K562 (cell line): ENCODE results near the gene GEN1.

Experiments
- BHLHE40 ChIP-seq: IDR thresholded peaks from 2 replicates; pipeline ENCODE4 v1.6.1; 2011; ENCODE audit warnings: low read length, improper control_type of control experiment
- FOXK2 ChIP-seq, 2 experiments: fragments of 450-650 bp; IDR thresholded peaks in 1 of 2; conservative IDR thresholded peaks in 1 of 2; 2 replicates each; pipeline ENCODE4 v1.6.1; 2016; ENCODE audit warnings: low read depth in 2 of 2, mild to moderate bottlenecking in 1 of 2
- HDAC2 ChIP-seq: fragments of 450-650 bp; IDR thresholded peaks from 2 replicates; pipeline ENCODE4 v1.6.1; 2016; ENCODE audit warnings: mild to moderate bottlenecking
- KLF16 ChIP-seq: IDR thresholded peaks from 2 replicates; pipeline ENCODE4 v1.6.1; 2016; ENCODE audit warnings: antibody characterized with exemption
- POLR2A ChIP-seq: fragments of 450-650 bp; conservative IDR thresholded peaks from 2 replicates; pipeline ENCODE4 v1.6.1; 2016
- POLR2AphosphoS2 ChIP-seq: IDR thresholded peaks from 2 replicates; pipeline ENCODE4 v1.6.1; 2012; ENCODE audit warnings: low read length, improper control_type of control experiment
- SRF ChIP-seq, 2 experiments: fragments of 250-450, 450-650 bp in 1 of 2; sonication (Bioruptor Pico) in 1 of 2; sonication (generic) in 1 of 2; formaldehyde crosslinking; IDR thresholded peaks; 2 replicates each; pipeline versions ENCODE4 v1.5.0 to v1.5.1; 2020 to 2022; ENCODE audit warnings: mild to moderate bottlenecking in 1 of 2, missing genetic modification reagents in 1 of 2

- TF ChIP-seq POLR2A (no peak), SRF (CRISPR knock-in tag; IDR thresholded peaks at IDR 0.05) (no peak), POLR2AphosphoS2 (no peak), HDAC2 (no peak), BHLHE40 (no peak), KLF16 (no peak), FOXK2 (conservative IDR thresholded peaks at IDR 0.05 in 1 of 2, IDR thresholded peaks at IDR 0.05 in 1 of 2; ENCODE audit: low read depth in 2 of 2) (no peak)
These were observed 60.7 kb downstream of the GEN1 start for GRCh38 chr2:17814601-17815000.
